Uterus (tissue), 2 donors: ENCODE measurements around the gene UNC13A.

Experiments used
- POLR2A ChIP-seq, 2 donors: fragments of 450-650 bp; IDR thresholded peaks; one replicate each; pipeline ENCODE4 v1.6.1; 2016; ENCODE audit warnings: antibody characterized with exemption in 2 of 2, mild to moderate bottlenecking in 1 of 2, moderate library complexity in 1 of 2
- TF ChIP-seq, protein P1 (sequence below), 4 experiments: fragments of 200-600 bp in 2 of 4; fragments of 450-650 bp in 2 of 4; sonication (generic) in 2 of 4; IDR thresholded peaks; one replicate each; pipeline ENCODE4 v1.5.1; 2016 to 2019; ENCODE audit warnings: antibody characterized with exemption in 4 of 4, mild to moderate bottlenecking in 2 of 4, moderate library complexity in 1 of 4

DNA sequence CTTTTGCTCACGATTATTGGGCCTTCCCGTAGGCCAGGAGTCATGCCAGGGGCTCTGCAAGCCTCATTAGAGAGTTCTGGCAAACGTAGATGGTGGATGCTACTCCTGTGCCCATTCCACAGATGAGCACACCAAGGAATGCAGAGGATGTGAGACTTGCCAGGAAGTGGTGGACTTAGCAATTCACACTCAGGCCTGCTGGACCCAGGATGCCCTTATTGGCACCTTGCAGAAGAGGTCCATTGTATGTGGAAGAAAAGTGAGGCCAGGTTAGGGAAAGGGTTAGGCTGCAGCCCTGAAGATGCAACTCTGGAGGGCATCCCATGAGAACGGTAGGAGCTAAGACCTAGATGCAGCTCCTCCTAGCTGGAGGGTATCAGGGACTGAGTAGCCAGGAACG lies 5.9 kb downstream of the UNC13A start:
- TF ChIP-seq, protein P1, sequence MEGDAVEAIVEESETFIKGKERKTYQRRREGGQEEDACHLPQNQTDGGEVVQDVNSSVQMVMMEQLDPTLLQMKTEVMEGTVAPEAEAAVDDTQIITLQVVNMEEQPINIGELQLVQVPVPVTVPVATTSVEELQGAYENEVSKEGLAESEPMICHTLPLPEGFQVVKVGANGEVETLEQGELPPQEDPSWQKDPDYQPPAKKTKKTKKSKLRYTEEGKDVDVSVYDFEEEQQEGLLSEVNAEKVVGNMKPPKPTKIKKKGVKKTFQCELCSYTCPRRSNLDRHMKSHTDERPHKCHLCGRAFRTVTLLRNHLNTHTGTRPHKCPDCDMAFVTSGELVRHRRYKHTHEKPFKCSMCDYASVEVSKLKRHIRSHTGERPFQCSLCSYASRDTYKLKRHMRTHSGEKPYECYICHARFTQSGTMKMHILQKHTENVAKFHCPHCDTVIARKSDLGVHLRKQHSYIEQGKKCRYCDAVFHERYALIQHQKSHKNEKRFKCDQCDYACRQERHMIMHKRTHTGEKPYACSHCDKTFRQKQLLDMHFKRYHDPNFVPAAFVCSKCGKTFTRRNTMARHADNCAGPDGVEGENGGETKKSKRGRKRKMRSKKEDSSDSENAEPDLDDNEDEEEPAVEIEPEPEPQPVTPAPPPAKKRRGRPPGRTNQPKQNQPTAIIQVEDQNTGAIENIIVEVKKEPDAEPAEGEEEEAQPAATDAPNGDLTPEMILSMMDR (IDR thresholded peaks at IDR 0.05), result no peak
- no peak for TF ChIP-seq POLR2A (IDR thresholded peaks at IDR 0.05)
